Smooth muscle cell (in vitro differentiated cells): ENCODE data around the gene ATAD1. TPM values are rescaled to one million over a fixed set of nuclear protein-coding genes. Genes with fewer than 3 reads are reported as not detected.
"Not testable (repeated sequence)": the region's sequence is repeated elsewhere in the genome, so short reads cannot be mapped to it uniquely, and the experiment has no call there.

Experiments used
- DNase-seq: peaks from one replicate; lab custom pipeline; 2025; ENCODE audit not compliant: unreplicated experiment; lab: John Stamatoyannopoulos, UW
- H2AFZ ChIP-seq: fragments of 200-600 bp; sonication (generic); 2 replicates; pipeline ENCODE4 v1.6.0; 2016; ENCODE audit warnings: antibody characterized with exemption, low read depth, mild to moderate bottlenecking
- H3F3A ChIP-seq: fragments of 200-600 bp; sonication (generic); 2 replicates; pipeline ENCODE4 v1.6.0; 2017; ENCODE audit warnings: antibody characterized with exemption, low read depth
- H3K27ac ChIP-seq: fragments of 200-600 bp; sonication (generic); 2 replicates; pipeline ENCODE4 v1.5.1; 2016; ENCODE audit warnings: low read depth, mild to moderate bottlenecking
- H3K27me3 ChIP-seq: fragments of 200-600 bp; sonication (generic); 2 replicates; pipeline ENCODE4 v1.6.1; 2016; ENCODE audit warnings: low read depth, mild to moderate bottlenecking
- H3K36me3 ChIP-seq: fragments of 200-600 bp; sonication (generic); 2 replicates; pipeline ENCODE4 v1.5.1; 2016; ENCODE audit warnings: low read depth
- H3K4me1 ChIP-seq: fragments of 200-600 bp; sonication (generic); 2 replicates; pipeline ENCODE4 v1.5.1; 2016; ENCODE audit warnings: low read depth
- H3K4me2 ChIP-seq: fragments of 200-600 bp; sonication (generic); 2 replicates; pipeline ENCODE4 v1.6.0; 2016; ENCODE audit warnings: mild to moderate bottlenecking
- H3K4me3 ChIP-seq: fragments of 200-600 bp; sonication (generic); 2 replicates; pipeline ENCODE4 v1.5.1; 2016; ENCODE audit warnings: mild to moderate bottlenecking
- H3K79me2 ChIP-seq: fragments of 200-600 bp; sonication (generic); 2 replicates; pipeline ENCODE4 v1.6.0; 2016; ENCODE audit warnings: low read depth, mild to moderate bottlenecking
- H3K9ac ChIP-seq: fragments of 200-600 bp; sonication (generic); 2 replicates; pipeline ENCODE4 v1.6.0; 2016; ENCODE audit warnings: low read depth
- H3K9me3 ChIP-seq: fragments of 200-600 bp; sonication (generic); replicated peaks from 2 replicates; pipeline ENCODE4 v1.5.1; 2016; ENCODE audit warnings: low read depth
- H4K20me1 ChIP-seq: fragments of 200-600 bp; sonication (generic); 2 replicates; pipeline ENCODE4 v1.6.0; 2016; ENCODE audit warnings: low read depth
- WGBS: methylation state at CpG from one replicate; pipeline ENCODE4 v1.1.7; 2016; ENCODE audit warnings: low lambda C conversion rate; 5-methylcytosine and 5-hydroxymethylcytosine counted together
- polyA plus RNA-seq: library from polyadenylated mRNA; unstranded; fragments of >200 nt; fragmentation: Nextera tagmentation; extraction: Ambion mirVana; gene quantifications from 2 replicates; pipeline ENCODE4 v1.2.1, GENCODE V29; 2016
- total RNA-seq: library from RNA; depleted of rRNA; stranded (reverse); fragments of >200 nt; gene quantifications from 2 replicates; pipeline ENCODE4 v1.2.3, GENCODE V29; 2014
- TF ChIP-seq, protein P1 (sequence below): fragments of 200-600 bp; sonication (generic); IDR thresholded peaks from 2 replicates; pipeline ENCODE4 v1.5.1; 2017; ENCODE audit warnings: borderline replicate concordance, mild to moderate bottlenecking, antibody characterized with exemption; ENCODE audit not compliant: insufficient read depth, poor library complexity, severe bottlenecking

ATAD1 gene
- total and polyA plus RNA-seq, 2 experiments from 2014 or later: 38.1 to 71.8 TPM

- Histone ChIP-seq H4K20me1 (peaks cover 4% of the 10 kb centered on the region), H3K79me2 (no peaks in the 10 kb centered on the region), H3K36me3 (no peaks in the 10 kb centered on the region), H3F3A (peaks cover 20% of the 10 kb centered on the region), H3K27me3 (no peaks in the 10 kb centered on the region), H3K4me2 (no peak overlapping the region), H3K4me1 (peaks cover 11% of the 10 kb centered on the region), H3K9me3 (no peaks in the 10 kb centered on the region), H3K4me3 (no peak overlapping the region), H3K27ac (peak overlapping the region; percentile 43), H3K9ac (no peak overlapping the region), H2AFZ (no peak overlapping the region)
- TF ChIP-seq, protein P1, sequence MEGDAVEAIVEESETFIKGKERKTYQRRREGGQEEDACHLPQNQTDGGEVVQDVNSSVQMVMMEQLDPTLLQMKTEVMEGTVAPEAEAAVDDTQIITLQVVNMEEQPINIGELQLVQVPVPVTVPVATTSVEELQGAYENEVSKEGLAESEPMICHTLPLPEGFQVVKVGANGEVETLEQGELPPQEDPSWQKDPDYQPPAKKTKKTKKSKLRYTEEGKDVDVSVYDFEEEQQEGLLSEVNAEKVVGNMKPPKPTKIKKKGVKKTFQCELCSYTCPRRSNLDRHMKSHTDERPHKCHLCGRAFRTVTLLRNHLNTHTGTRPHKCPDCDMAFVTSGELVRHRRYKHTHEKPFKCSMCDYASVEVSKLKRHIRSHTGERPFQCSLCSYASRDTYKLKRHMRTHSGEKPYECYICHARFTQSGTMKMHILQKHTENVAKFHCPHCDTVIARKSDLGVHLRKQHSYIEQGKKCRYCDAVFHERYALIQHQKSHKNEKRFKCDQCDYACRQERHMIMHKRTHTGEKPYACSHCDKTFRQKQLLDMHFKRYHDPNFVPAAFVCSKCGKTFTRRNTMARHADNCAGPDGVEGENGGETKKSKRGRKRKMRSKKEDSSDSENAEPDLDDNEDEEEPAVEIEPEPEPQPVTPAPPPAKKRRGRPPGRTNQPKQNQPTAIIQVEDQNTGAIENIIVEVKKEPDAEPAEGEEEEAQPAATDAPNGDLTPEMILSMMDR: no peak
- no peak for DNase-seq
- 69% methylated on average over 5 of the region's 5 CpGs for WGBS
Measured at GRCh38 chr10:87750001-87750671, 67.9 kb downstream of the ATAD1 start.

- H3K36me3 ChIP-seq: not testable (repeated sequence)
Measured at GRCh38 chr10:87748244-87748643, 69.8 kb downstream of the ATAD1 start.

DNA sequence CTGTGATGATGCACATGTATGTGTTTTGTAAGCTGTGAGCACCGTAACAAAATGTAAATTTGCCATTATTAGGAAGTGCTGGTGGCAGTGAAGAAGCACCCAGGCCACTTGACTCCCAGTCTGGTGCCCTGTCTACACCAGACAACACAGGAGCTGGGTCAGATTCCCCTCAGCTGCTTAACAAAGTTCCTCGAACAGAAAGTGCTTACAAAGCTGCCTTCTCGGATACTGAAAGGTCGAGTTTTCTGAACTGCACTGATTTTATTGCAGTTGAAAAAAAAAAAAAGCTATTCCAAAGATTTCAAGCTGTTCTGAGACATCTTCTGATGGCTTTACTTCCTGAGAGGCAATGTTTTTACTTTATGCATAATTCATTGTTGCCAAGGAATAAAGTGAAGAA is 71.1 kb downstream of the ATAD1 start:
- peaks cover 15% of the 10 kb centered on the region for H3F3A ChIP-seq
- no peak for DNase-seq
- no peaks in the 10 kb centered on the region for H3K36me3 ChIP-seq
- no peak overlapping the region for H3K4me3 ChIP-seq
- no peaks in the 10 kb centered on the region for H3K27me3 ChIP-seq
- no peaks in the 10 kb centered on the region for H3K79me2 ChIP-seq
- no peaks in the 10 kb centered on the region for H4K20me1 ChIP-seq
- peaks cover 8% of the 10 kb centered on the region for H3K4me1 ChIP-seq
- no peak overlapping the region for H2AFZ ChIP-seq
- no peak overlapping the region for H3K4me2 ChIP-seq
- TF ChIP-seq, protein P1: no peak
- 95% methylated on average over 4 of the region's 4 CpGs for WGBS
- H3K9me3 ChIP-seq: no peaks in the 10 kb centered on the region
- no peak overlapping the region for H3K27ac ChIP-seq
- H3K9ac ChIP-seq: no peak overlapping the region

More at GRCh38 chr10:87748244-87748643, 69.8 kb downstream of the ATAD1 start:
- not testable (repeated sequence) for DNase-seq, H2AFZ ChIP-seq, H3K79me2 ChIP-seq, H3K9me3 ChIP-seq, H3K9ac ChIP-seq, H4K20me1 ChIP-seq, H3K27ac ChIP-seq, H3K4me2 ChIP-seq, H3K4me3 ChIP-seq, H3K27me3 ChIP-seq
- WGBS: 96% methylated on average over 4 of the region's 4 CpGs
- peaks cover 11% of the 10 kb centered on the region for H3K4me1 ChIP-seq
- H3F3A ChIP-seq: peaks cover 20% of the 10 kb centered on the region

- WGBS: 94% methylated on average over 2 of the region's 2 CpGs
- H3K9ac ChIP-seq: no peak overlapping the region
- no peak overlapping the region for H3K4me3 ChIP-seq
- no peak overlapping the region for H3K4me2 ChIP-seq
- peaks cover 12% of the 10 kb centered on the region for H3F3A ChIP-seq
- TF ChIP-seq, protein P1: no peak
- no peaks in the 10 kb centered on the region for H3K27me3 ChIP-seq
- DNase-seq: no peak
- H3K4me1 ChIP-seq: no peaks in the 10 kb centered on the region
- H2AFZ ChIP-seq: no peak overlapping the region
- no peaks in the 10 kb centered on the region for H3K9me3 ChIP-seq
- H4K20me1 ChIP-seq: peaks cover 3% of the 10 kb centered on the region
- no peaks in the 10 kb centered on the region for H3K79me2 ChIP-seq
- H3K27ac ChIP-seq: no peak overlapping the region
- no peaks in the 10 kb centered on the region for H3K36me3 ChIP-seq
Measured at GRCh38 chr10:87744606-87745005, 73.4 kb downstream of the ATAD1 start.

- H3K79me2 ChIP-seq, H3K4me2 ChIP-seq, H3K27me3 ChIP-seq, H3F3A ChIP-seq, H2AFZ ChIP-seq, H3K27ac ChIP-seq, H3K4me3 ChIP-seq, H3K4me1 ChIP-seq, H3K9me3 ChIP-seq, H3K36me3 ChIP-seq, H4K20me1 ChIP-seq, DNase-seq, H3K9ac ChIP-seq: not testable (repeated sequence)
- 98% methylated on average over 18 of the region's 18 CpGs for WGBS
Measured at GRCh38 chr10:87742992-87743610, 74.9 kb downstream of the ATAD1 start.
